Mesenchymal stem cell (in vitro differentiated cells and primary cell): ENCODE results near the gene NFASC.
A peak's percentile ranks its signal among the peaks of the same experiment; 100 is the strongest.

Source experiments
- DNase-seq: peaks from one replicate; pipeline ENCODE4 v3.0.0-alpha.2; 2013
- H2AFZ ChIP-seq: one replicate; pipeline ENCODE4 v1.6.1; 2013; ENCODE audit warnings: low read depth, mild to moderate bottlenecking, control low read depth, inconsistent platforms, low read length, moderate library complexity
- H2AK5ac ChIP-seq: 2 replicates; pipeline ENCODE4 v1.6.1; 2013; ENCODE audit warnings: low read length, moderate library complexity, mild to moderate bottlenecking, inconsistent platforms; ENCODE audit not compliant: severe bottlenecking
- H2BK120ac ChIP-seq: one replicate; pipeline ENCODE4 v1.6.1; 2013; ENCODE audit warnings: low read depth, mild to moderate bottlenecking, inconsistent platforms, low read length, moderate library complexity
- H2BK12ac ChIP-seq, 2 experiments: one replicate each; pipeline ENCODE4 v1.6.1; 2013; ENCODE audit warnings: inconsistent platforms in 2 of 2, low read length in 2 of 2, mild to moderate bottlenecking in 2 of 2, moderate library complexity in 2 of 2, control low read depth in 1 of 2
- H2BK15ac ChIP-seq: one replicate; pipeline ENCODE4 v1.6.1; 2013; ENCODE audit warnings: mild to moderate bottlenecking, low read depth, inconsistent platforms; ENCODE audit not compliant: poor library complexity, severe bottlenecking
- H2BK5ac ChIP-seq: 2 replicates; pipeline ENCODE4 v1.6.1; 2013; ENCODE audit warnings: low read depth, mild to moderate bottlenecking, low read length, control low read depth, inconsistent platforms; ENCODE audit not compliant: poor library complexity, severe bottlenecking
- H3K14ac ChIP-seq, 2 experiments: one replicate each; pipeline ENCODE4 v1.6.1; 2013; ENCODE audit warnings: inconsistent platforms in 2 of 2, low read length in 2 of 2, control low read depth in 1 of 2, mild to moderate bottlenecking in 1 of 2, moderate library complexity in 1 of 2
- H3K18ac ChIP-seq, 2 experiments: one replicate each; pipeline ENCODE4 v1.6.1; 2013; ENCODE audit warnings: inconsistent platforms in 2 of 2, low read length in 2 of 2, control low read depth in 1 of 2, low read depth in 1 of 2, mild to moderate bottlenecking in 1 of 2
- H3K23ac ChIP-seq, 2 experiments: one replicate each; pipeline ENCODE4 v1.6.1; 2013; ENCODE audit warnings: inconsistent platforms in 2 of 2, low read length in 2 of 2, mild to moderate bottlenecking in 2 of 2, moderate library complexity in 2 of 2, control low read depth in 1 of 2
- H3K27ac ChIP-seq: 2 replicates; pipeline ENCODE4 v1.5.1; 2013; ENCODE audit warnings: mild to moderate bottlenecking, moderate library complexity, low read length, control low read depth, inconsistent platforms; ENCODE audit not compliant: poor library complexity, severe bottlenecking
- H3K27me3 ChIP-seq, 2 experiments: 2 replicates each; pipeline versions ENCODE4 v1.6.1 to v1.7.0; 2013; ENCODE audit warnings: low read length in 2 of 2, mild to moderate bottlenecking in 2 of 2, moderate library complexity in 2 of 2, control low read depth in 1 of 2, inconsistent platforms in 1 of 2; ENCODE audit not compliant: control insufficient read depth in 1 of 2, insufficient read depth in 1 of 2
- H3K36me3 ChIP-seq, 2 experiments: 2 replicates each; pipeline versions ENCODE4 v1.6.1 to v1.7.0; 2013; ENCODE audit warnings: low read length in 2 of 2, control low read depth in 1 of 2, inconsistent platforms in 1 of 2, low read depth in 1 of 2, mild to moderate bottlenecking in 1 of 2; ENCODE audit not compliant: insufficient read depth in 2 of 2, control insufficient read depth in 1 of 2
- H3K4ac ChIP-seq, 2 experiments: one replicate each; pipeline ENCODE4 v1.6.1; 2013; ENCODE audit warnings: inconsistent platforms in 2 of 2, low read length in 2 of 2, mild to moderate bottlenecking in 2 of 2, moderate library complexity in 2 of 2, control low read depth in 1 of 2, low read depth in 1 of 2
- H3K4me1 ChIP-seq: 2 replicates; pipeline ENCODE4 v1.6.1; 2013; ENCODE audit warnings: low read depth, low read length, control low read depth; ENCODE audit not compliant: control insufficient read depth, insufficient read depth
- H3K4me2 ChIP-seq: 2 replicates; pipeline ENCODE4 v1.6.1; 2013; ENCODE audit warnings: low read length, mild to moderate bottlenecking, inconsistent platforms; ENCODE audit not compliant: poor library complexity, severe bottlenecking
- H3K4me3 ChIP-seq, 2 experiments: 2 replicates each; pipeline versions ENCODE4 v1.5.1 to v1.7.0; 2013; ENCODE audit warnings: low read length in 2 of 2, mild to moderate bottlenecking in 2 of 2, control low read depth in 1 of 2, low read depth in 1 of 2; ENCODE audit not compliant: insufficient read depth in 1 of 2
- H3K79me1 ChIP-seq: replicated peaks from 2 replicates; pipeline ENCODE4 v1.6.1; 2013; ENCODE audit warnings: mild to moderate bottlenecking, control low read depth, low read length, inconsistent platforms; ENCODE audit not compliant: poor library complexity, severe bottlenecking
- H3K9ac ChIP-seq: 2 replicates; pipeline ENCODE4 v1.7.0; 2013; ENCODE audit warnings: mild to moderate bottlenecking, low read length, moderate library complexity
- H3K9me3 ChIP-seq: 2 replicates; pipeline ENCODE4 v1.7.0; 2013; ENCODE audit warnings: mild to moderate bottlenecking, low read length; ENCODE audit not compliant: control insufficient read depth
- H4K8ac ChIP-seq: one replicate; pipeline ENCODE4 v1.6.1; 2013; ENCODE audit warnings: inconsistent platforms, mild to moderate bottlenecking, low read length, moderate library complexity
- H4K91ac ChIP-seq: one replicate; pipeline ENCODE4 v1.6.1; 2013; ENCODE audit warnings: mild to moderate bottlenecking, low read length, inconsistent platforms
- WGBS: methylation state at CpG from one replicate; pipeline ENCODE4 v1.1.7; 2013; ENCODE audit warnings: mixed read lengths; 5-methylcytosine and 5-hydroxymethylcytosine counted together

Gene NFASC

DNA sequence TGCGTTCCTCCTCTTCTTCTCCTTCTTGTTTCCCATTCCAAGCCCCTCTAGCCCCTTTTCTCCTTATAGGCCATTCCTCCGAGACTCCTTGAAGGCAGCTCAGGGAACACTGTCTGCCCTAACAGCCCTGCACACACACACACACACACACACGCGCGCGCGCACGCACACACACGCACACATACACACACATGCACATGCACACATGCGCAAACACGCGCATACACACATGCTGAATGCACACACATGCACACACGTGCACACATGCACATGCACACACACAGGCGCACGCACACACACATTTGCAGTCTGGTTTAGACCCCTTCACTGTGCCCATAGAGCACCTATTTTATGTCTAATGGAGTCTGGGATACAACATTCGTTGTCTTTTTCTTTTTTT lies 154.6 kb downstream of the NFASC start:
- no peak overlapping the region for H2BK12ac ChIP-seq
- H2AK5ac ChIP-seq: no peak overlapping the region
- no peak overlapping the region for H2BK120ac ChIP-seq
- H4K8ac ChIP-seq: no peak overlapping the region
- H3K4me2 ChIP-seq: no peak overlapping the region
- H3K9ac ChIP-seq: no peak overlapping the region
- no peak overlapping the region for H3K18ac ChIP-seq
- peaks cover 36 to 48% of the 10 kb centered on the region in 2 experiments for H3K27me3 ChIP-seq
- H3K27ac ChIP-seq: no peak overlapping the region
- DNase-seq: no peak
- no peak overlapping the region for H3K23ac ChIP-seq
- peaks cover 2% of the 10 kb centered on the region for H3K4me1 ChIP-seq
- no peaks in the 10 kb centered on the region for H3K79me1 ChIP-seq
- no peaks in the 10 kb centered on the region for H3K9me3 ChIP-seq
- no peak overlapping the region for H2AFZ ChIP-seq
- no peak overlapping the region for H3K4me3 ChIP-seq
- H3K4ac ChIP-seq: no peak overlapping the region
- peak overlapping the region in 1 of 2 experiments; percentile 72 for H3K14ac ChIP-seq
- no peaks in the 10 kb centered on the region for H3K36me3 ChIP-seq
- 92% methylated on average over 15 of the region's 16 CpGs for WGBS
- no peak overlapping the region for H2BK5ac ChIP-seq
- no peak overlapping the region for H4K91ac ChIP-seq
- H2BK15ac ChIP-seq: no peak overlapping the region

DNA sequence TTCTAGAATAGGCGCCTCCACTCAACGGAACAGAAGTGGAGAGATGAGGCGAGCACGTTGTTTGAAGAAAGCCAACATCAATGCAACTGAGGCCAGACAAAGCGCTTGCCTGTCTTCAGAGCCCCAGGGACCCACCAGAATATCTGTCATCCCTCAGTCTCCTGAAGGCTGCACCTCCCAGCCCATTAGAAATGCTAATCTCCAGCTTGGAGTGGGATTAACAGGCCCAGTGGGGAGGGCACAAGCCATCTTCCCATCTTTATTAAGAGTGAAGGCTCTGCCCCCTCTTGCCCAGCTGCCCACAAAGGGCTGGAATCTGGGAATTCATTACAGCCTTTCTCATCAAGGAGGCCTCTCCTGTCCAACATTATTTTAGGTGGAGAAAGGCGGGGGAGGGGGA lies 155.5 kb downstream of the NFASC start:
- H3K27me3 ChIP-seq: peaks cover 45 to 46% of the 10 kb centered on the region in 2 experiments
- no peak overlapping the region for H4K8ac ChIP-seq
- no peak overlapping the region for H3K14ac ChIP-seq
- H3K18ac ChIP-seq: no peak overlapping the region
- no peaks in the 10 kb centered on the region for H3K9me3 ChIP-seq
- H2BK5ac ChIP-seq: no peak overlapping the region
- peaks cover 2% of the 10 kb centered on the region for H3K4me1 ChIP-seq
- no peaks in the 10 kb centered on the region for H3K36me3 ChIP-seq
- no peak overlapping the region for H2BK120ac ChIP-seq
- no peak for DNase-seq
- H3K27ac ChIP-seq: no peak overlapping the region
- H3K23ac ChIP-seq: no peak overlapping the region
- 40% methylated on average over 6 of the region's 6 CpGs for WGBS
- H3K9ac ChIP-seq: no peak overlapping the region
- H2AFZ ChIP-seq: no peak overlapping the region
- no peak overlapping the region for H3K4me2 ChIP-seq
- H4K91ac ChIP-seq: no peak overlapping the region
- H2BK15ac ChIP-seq: no peak overlapping the region
- no peak overlapping the region for H3K4ac ChIP-seq
- no peak overlapping the region for H2AK5ac ChIP-seq
- no peak overlapping the region for H3K4me3 ChIP-seq
- H2BK12ac ChIP-seq: no peak overlapping the region
- no peaks in the 10 kb centered on the region for H3K79me1 ChIP-seq

DNA sequence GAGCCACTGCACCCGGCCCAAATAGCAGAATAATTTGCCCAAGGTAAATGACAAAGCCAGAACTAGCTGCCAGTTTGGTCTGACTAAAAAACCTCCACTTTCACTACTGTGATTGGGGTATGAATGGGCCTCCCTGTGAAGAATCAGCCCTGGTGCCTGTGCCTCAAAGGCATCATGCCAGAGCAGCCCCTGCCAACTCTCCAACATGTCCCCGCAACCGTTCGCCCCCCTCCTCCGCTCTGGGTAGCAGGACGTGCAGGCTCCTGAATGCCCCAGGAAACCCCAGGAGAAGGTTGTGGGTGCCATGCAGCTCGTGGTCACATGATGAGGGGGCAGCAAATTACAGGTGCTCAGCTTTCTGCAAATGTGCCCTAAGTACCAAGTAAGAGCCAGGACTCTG lies 157.7 kb downstream of the NFASC start:
- no peak overlapping the region for H3K27ac ChIP-seq
- no peak overlapping the region for H2BK12ac ChIP-seq
- no peak overlapping the region for H2AFZ ChIP-seq
- no peak overlapping the region for H3K4me3 ChIP-seq
- H2AK5ac ChIP-seq: no peak overlapping the region
- no peak overlapping the region for H2BK120ac ChIP-seq
- no peak overlapping the region for H2BK5ac ChIP-seq
- no peak overlapping the region for H3K9ac ChIP-seq
- H3K4me2 ChIP-seq: no peak overlapping the region
- H3K4me1 ChIP-seq: peaks cover 2% of the 10 kb centered on the region
- no peak overlapping the region for H3K18ac ChIP-seq
- no peaks in the 10 kb centered on the region for H3K79me1 ChIP-seq
- peaks cover 61 to 66% of the 10 kb centered on the region in 2 experiments for H3K27me3 ChIP-seq
- no peak overlapping the region for H3K4ac ChIP-seq
- no peak for DNase-seq
- H3K14ac ChIP-seq: no peak overlapping the region
- no peak overlapping the region for H3K23ac ChIP-seq
- no peaks in the 10 kb centered on the region for H3K9me3 ChIP-seq
- H3K36me3 ChIP-seq: no peaks in the 10 kb centered on the region
- no peak overlapping the region for H4K8ac ChIP-seq
- 76% methylated on average over 7 of the region's 7 CpGs for WGBS
- no peak overlapping the region for H4K91ac ChIP-seq
- no peak overlapping the region for H2BK15ac ChIP-seq

DNA sequence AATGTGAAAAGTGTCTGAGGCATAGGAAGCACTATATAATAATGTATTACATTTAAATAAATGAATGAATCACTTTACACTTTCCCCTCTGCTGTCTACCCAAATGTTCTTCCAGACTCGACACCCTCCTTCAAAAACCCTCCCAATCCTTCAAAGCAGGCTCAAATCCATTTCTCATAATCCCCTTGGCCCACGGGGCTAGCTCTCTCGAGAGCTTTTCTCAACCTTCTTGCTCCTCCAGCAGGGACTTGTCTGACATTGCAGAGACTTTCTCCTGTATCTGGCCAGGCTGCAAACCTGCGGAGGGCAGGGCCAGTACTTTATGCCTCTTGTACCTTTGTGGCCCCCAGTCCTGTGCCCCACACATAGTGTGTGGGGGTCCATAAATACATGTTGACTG lies 158.3 kb downstream of the NFASC start:
- Histone ChIP-seq H3K9ac (no peak overlapping the region), H2BK120ac (no peak overlapping the region), H2AFZ (no peak overlapping the region), H3K27ac (no peak overlapping the region), H2AK5ac (no peak overlapping the region), H3K9me3 (no peaks in the 10 kb centered on the region), H4K91ac (no peak overlapping the region), H3K79me1 (no peaks in the 10 kb centered on the region), H3K4me2 (no peak overlapping the region), H3K14ac (no peak overlapping the region), H3K27me3 (peaks cover 64 to 71% of the 10 kb centered on the region in 2 experiments), H3K4ac (no peak overlapping the region), H2BK15ac (no peak overlapping the region), H2BK5ac (no peak overlapping the region), H3K18ac (no peak overlapping the region), H2BK12ac (no peak overlapping the region), H4K8ac (no peak overlapping the region), H3K23ac (no peak overlapping the region), H3K4me3 (no peak overlapping the region), H3K4me1 (peaks cover 2% of the 10 kb centered on the region), H3K36me3 (no peaks in the 10 kb centered on the region)
- no peak for DNase-seq
- 60% methylated on average over 4 of the region's 4 CpGs for whole genome bisulfite sequencing
